ENCODE measurements around the gene RNF20.

RNF20 gene

GRCh38 chr9:101524371-101524770 is 9.3 kb upstream of the RNF20 start:
- Histone ChIP-seq H3K27me3 (no peaks in the 10 kb centered on the region), H3K9me3 (no peaks in the 10 kb centered on the region), H3K4me3 (ENCODE audit: low read depth, low read length) (no peak overlapping the region), H3K36me3 (no peaks in the 10 kb centered on the region), H3K4me1 (0 out of 2 replicates have a peak, but pooled peaks cover 3% of the 10 kb centered on the region)
- no peak for DNase-seq
- no peak for TF ChIP-seq CTCF (IDR thresholded peaks at IDR 0.05; ENCODE audit: low read depth, low read length)

GRCh38 chr9:101527066-101527465 is 6.6 kb upstream of the RNF20 start:
- no peak for TF ChIP-seq CTCF (IDR thresholded peaks at IDR 0.05; ENCODE audit: low read depth, low read length)
- Histone ChIP-seq H3K36me3 (no peaks in the 10 kb centered on the region), H3K27me3 (peaks cover 3% of the 10 kb centered on the region; the same call in 1 of the 2 replicates), H3K4me1 (0 out of 2 replicates have a peak, but pooled peaks cover 3% of the 10 kb centered on the region), H3K4me3 (ENCODE audit: low read depth, low read length) (no peak overlapping the region), H3K9me3 (no peaks in the 10 kb centered on the region)
- DNase-seq = no peak

GRCh38 chr9:101528015-101528414 is 5.6 kb upstream of the RNF20 start:
- no peak for TF ChIP-seq CTCF (IDR thresholded peaks at IDR 0.05; ENCODE audit: low read depth, low read length)
- Histone ChIP-seq H3K4me1 (0 out of 2 replicates have a peak, but pooled peaks cover 3% of the 10 kb centered on the region), H3K36me3 (no peaks in the 10 kb centered on the region), H3K9me3 (no peaks in the 10 kb centered on the region), H3K27me3 (peaks cover 3% of the 10 kb centered on the region; the same call in 1 of the 2 replicates), H3K4me3 (ENCODE audit: low read depth, low read length) (no peak overlapping the region)
- DNase-seq = no peak

- H3K27me3 ChIP-seq = peaks cover 3% of the 10 kb centered on the region; the same call in 1 of the 2 replicates
- TF ChIP-seq CTCF (IDR thresholded peaks at IDR 0.05; ENCODE audit: low read depth, low read length) = peak; percentile 88
- 0 out of 2 replicates have a peak, but pooled peaks cover 3% of the 10 kb centered on the region for H3K4me1 ChIP-seq
- H3K9me3 ChIP-seq = no peaks in the 10 kb centered on the region
- H3K36me3 ChIP-seq = no peaks in the 10 kb centered on the region
- no peak overlapping the region for H3K4me3 ChIP-seq (ENCODE audit: low read depth, low read length)
- DNase-seq = peak; percentile 70
Measured at GRCh38 chr9:101530076-101530711, 3.5 kb upstream of the RNF20 start.

- no peaks in the 10 kb centered on the region for H3K27me3 ChIP-seq
- H3K4me1 ChIP-seq = no peaks in the 10 kb centered on the region
- no peak overlapping the region for H3K4me3 ChIP-seq (ENCODE audit: low read depth, low read length)
- DNase-seq = no peak
- no peaks in the 10 kb centered on the region for H3K9me3 ChIP-seq
- peaks cover 31% of the 10 kb centered on the region for H3K36me3 ChIP-seq
- no peak for TF ChIP-seq CTCF (IDR thresholded peaks at IDR 0.05; ENCODE audit: low read depth, low read length)
Measured at GRCh38 chr9:101536351-101536750, 2.7 kb downstream of the RNF20 start.

GRCh38 chr9:101536938-101537337 is 3.3 kb downstream of the RNF20 start:
- DNase-seq = no peak
- no peak for TF ChIP-seq CTCF (IDR thresholded peaks at IDR 0.05; ENCODE audit: low read depth, low read length)
- Histone ChIP-seq H3K36me3 (peaks cover 36% of the 10 kb centered on the region), H3K4me3 (ENCODE audit: low read depth, low read length) (no peak overlapping the region), H3K27me3 (no peaks in the 10 kb centered on the region), H3K4me1 (no peaks in the 10 kb centered on the region), H3K9me3 (no peaks in the 10 kb centered on the region)
